Stimulated activated CD4-positive, alpha-beta T cell treated with anti-CD3 and anti-CD28 coated beads, Interleukin-2, amount 100 ng/mL, for 48 hours (primary cell): ENCODE results near the gene CDKN2C.

Experiments
- DNase-seq, 2 donors: peaks; one replicate each; pipeline ENCODE4 v3.0.0-alpha.2; 2020

The CDKN2C gene

DNA sequence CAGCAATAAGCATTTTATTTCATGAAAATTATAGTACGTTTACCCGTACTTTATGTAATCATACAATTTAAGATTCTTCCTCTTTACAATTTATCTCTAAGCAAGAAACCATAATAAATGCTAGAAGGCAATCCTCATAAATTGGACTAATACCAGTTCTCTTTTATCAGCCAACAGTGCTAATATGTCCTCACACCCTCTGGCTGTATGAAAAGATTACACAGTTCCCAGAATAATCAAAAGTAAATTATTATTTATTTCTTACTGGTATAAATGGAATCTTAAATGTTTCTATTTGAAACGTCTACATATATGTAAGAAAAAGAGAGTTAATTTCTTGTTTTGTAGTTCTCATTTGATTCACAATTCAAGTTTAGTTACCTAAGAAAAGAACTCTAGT is 3.1 kb upstream of the CDKN2C start:
- DNase-seq = no peak

DNA sequence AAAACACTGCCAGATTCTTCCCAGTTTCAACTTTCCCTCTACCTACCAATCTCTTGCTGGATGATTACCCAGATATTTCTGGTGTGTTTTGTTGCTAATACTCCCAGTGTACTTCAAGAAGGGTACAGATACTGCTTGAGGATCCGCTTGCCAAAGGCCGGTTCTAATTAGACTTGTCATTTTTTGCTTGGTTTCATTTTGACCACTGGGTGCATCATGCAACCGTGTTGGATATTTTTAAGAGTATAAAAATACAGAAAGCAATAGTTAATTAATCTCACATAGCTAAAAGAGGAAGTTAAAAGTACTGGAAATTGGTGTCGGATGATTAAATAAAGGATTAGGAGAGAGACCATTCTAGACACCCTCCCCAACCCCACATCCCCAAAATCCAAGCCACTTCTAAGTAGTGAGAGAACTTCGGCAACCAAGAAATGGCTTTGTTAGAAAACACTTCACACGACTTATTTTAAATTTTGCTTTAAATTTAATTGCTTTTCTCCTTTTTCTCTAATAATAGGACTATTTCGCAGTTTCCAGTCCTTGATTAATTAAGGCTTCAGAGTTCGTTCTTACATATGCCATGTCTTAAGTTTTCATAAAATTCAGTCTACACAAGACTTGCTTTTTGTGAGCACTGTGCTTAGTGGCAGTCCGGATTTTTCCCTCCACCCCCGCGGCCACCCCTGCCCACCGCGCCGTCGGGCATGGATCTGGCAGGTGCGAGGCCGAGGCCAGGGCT is 2.5 kb upstream of the CDKN2C start:
- no peak for DNase-seq

GRCh38 chr1:50968158-50968820 is 1.8 kb upstream of the CDKN2C start:
- DNase-seq = peak; percentile 68 to 72

- peak; percentile 30 to 33 for DNase-seq
These were observed 1.0 kb upstream of the CDKN2C start for GRCh38 chr1:50968821-50969610.

GRCh38 chr1:50970509-50970887 is 453 bp downstream of the CDKN2C start:
- no peak for DNase-seq

DNA sequence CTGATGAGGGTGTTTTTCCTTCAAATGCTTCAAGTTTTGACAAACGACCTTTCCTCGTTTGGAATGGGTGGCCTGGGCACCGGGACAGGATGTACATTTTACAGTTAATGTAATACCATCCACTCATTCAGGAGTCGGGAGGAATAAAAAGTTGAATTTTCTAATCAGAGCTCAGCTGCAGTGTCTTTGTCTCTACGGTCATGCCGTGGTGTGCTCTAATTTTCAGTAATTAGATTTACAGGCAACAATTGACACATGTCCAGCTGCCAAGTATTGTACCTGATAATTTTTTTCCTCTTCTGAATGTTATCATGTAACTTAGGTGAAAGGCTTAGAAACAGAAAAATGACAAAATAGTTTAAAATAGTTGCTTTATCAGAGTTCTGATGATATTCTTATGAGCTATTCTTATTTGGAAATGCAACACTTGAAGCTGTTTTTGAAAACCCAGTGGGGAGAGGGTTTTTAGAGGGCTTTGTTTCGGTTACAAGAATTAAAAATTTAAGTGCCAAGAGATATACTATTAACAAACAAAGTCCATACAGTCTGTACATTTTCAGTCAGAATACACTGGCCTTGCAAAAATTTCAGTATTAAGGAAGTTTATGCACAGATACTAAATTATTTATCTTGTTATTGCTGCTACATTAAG is 1.0 kb downstream of the CDKN2C start:
- DNase-seq = no peak

- DNase-seq = no peak
These were observed 1.8 kb downstream of the CDKN2C start for GRCh38 chr1:50971748-50972305.

GRCh38 chr1:50972766-50973165 is 2.7 kb downstream of the CDKN2C start:
- DNase-seq = no peak

DNA sequence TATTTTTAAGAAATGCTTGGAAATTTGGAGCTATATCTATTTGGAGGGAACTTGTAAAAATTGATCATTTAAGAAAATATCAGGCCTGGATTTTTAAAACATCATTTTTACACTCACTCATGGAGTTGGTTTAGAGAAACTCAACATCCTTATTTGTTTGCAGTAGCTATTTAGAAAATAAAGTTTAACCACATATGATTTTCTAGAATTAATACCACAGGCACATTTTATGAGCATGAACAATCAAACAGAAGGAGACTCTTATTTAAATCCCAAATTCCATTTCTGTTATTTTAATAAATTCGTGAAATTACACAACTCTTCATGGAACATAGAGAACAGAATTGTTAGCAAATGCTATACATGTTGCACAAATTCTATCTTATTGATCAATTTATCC is 3.2 kb downstream of the CDKN2C start:
- no peak for DNase-seq

DNA sequence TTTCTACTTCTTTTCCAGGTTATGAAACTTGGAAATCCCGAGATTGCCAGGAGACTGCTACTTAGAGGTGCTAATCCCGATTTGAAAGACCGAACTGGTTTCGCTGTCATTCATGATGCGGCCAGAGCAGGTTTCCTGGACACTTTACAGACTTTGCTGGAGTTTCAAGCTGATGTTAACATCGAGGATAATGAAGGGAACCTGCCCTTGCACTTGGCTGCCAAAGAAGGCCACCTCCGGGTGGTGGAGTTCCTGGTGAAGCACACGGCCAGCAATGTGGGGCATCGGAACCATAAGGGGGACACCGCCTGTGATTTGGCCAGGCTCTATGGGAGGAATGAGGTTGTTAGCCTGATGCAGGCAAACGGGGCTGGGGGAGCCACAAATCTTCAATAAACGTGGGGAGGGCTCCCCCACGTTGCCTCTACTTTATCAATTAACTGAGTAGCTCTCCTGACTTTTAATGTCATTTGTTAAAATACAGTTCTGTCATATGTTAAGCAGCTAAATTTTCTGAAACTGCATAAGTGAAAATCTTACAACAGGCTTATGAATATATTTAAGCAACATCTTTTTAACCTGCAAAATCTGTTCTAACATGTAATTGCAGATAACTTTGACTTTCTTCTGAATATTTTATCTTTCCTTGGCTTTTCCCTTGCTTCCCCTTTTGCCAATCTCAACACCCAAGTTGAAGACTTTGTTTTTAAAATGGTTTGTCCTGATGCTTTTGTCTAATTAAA is 4.0 kb downstream of the CDKN2C start:
- no peak for DNase-seq

GRCh38 chr1:50974618-50974935 is 4.5 kb downstream of the CDKN2C start:
- DNase-seq = no peak

- DNase-seq = no peak
These were observed 5.4 kb downstream of the CDKN2C start for GRCh38 chr1:50975436-50975835.

- no peak for DNase-seq
These were observed 6.3 kb downstream of the CDKN2C start for GRCh38 chr1:50976111-50976889.

DNA sequence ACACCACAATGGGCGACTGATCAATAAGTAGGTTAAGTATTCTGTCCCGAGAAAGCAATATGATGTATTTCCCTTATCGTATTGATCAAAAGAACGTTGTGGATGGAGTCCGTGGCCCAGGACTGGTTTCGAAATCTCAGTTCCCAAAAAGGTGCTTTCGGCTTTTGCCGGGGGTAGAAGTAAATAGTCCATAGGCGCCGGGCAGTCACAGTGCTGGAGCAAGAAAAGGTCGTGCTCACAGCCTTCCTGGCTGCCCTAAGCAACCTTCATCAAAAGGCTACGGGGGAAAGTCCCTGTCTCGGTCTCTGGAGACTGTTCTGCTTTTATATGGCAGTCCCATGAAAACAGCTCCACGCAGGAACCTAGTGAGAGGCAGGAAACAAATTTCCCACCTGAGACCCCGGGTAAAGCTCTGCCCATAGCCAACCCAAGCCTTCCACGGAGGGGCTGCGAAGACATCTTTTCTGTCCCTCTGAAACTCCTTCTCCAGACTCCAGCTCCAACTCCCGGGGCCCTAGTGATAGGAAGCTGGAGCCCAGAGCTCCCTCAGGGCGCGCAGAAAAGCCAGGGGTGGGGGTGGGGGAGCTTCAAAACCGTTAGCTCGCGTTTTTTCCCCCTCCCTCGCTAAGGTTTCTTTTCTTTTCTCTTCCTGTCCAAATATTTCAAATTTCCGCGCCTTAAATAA is 7.0 kb downstream of the CDKN2C start:
- no peak for DNase-seq

GRCh38 chr1:50977575-50978143 is 7.6 kb downstream of the CDKN2C start:
- DNase-seq = no peak

DNA sequence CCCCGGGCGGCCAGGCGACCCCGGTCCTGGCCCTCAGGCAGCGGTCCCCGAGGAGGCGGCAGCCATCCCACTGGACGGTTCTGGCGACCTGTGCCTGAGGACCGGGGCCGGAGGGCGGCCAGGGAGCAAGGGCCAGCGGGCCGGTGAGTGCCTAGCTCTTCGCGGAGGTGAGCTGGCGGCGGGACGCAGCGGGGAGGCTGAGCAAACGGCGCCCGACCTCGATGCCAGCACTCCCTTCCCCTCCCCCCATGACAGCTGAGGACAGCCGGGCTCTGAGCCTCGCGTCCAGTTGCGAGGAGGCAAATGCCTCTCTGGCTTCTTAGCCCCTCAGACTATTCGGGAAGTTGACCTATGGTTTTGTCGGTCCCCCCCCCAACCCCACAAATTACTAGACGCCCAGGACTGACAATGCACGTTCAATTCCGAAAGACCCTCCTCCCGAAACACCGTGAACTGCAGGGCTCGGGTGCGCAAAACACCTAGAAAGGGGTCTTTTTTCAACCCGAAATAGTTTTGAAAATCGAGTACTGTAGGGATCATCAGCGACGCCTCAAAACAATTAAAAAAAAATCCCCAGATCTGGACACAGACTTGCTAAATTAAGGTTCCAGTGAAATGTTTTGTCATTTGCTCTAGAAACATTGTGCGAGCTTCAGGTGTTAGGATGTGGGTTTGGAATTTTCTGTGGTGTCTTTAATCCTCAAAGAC is 8.3 kb downstream of the CDKN2C start:
- DNase-seq = peak in 1 of 2 donors; percentile 21

DNA sequence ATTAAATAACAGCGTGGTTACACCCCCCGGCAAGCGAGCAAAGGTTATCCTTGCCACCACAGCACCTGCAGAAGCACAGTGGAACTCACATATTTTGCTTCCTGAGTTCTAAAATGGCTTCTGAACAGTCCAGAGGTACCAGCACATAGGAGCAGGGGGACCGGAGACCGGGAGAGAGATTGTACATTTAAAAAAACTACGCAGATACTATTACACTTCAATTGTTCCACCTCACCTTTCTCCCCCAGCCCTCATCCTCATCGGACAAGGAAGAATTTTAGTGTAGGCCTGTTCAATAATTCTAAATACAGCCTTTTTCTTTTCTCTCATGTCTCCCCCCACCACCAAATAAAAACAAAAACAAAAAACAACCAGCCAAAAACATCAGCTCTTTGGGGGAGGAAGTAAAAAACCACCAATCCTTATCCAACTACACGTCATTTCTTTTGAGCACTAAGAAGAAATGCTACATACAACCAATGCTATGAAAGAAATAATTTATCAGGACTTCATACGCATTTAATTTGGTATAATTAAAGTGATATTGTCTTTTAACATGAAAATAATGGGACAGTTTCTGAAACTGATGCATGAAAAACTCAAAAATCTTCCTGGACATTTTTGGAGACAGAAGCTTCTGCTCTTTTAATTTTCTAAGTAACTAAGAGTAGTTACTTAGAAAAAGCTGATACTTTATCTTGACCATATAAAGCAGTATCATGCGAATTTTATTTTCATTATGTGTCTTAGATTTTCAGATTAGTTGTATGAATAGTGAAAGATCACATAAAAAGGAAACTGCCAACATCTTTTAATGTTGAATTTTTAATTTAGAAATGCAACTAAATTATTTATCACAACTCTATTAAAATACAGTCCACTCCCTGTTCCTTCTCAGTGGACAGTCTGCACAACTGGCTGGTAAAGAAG is 9.1 kb downstream of the CDKN2C start:
- DNase-seq = no peak

- DNase-seq = no peak
These were observed 9.9 kb downstream of the CDKN2C start for GRCh38 chr1:50979937-50980336.

- no peak for DNase-seq
These were observed 10.5 kb downstream of the CDKN2C start for GRCh38 chr1:50980505-50980904.
